Right forelimb (tissue), 1 donor: ENCODE data around the gene UQCRC1.

ENCODE experiments used
- DNase-seq: peaks from one replicate; pipeline ENCODE4 v3.0.0-alpha.2; 2018

The UQCRC1 gene

DNA sequence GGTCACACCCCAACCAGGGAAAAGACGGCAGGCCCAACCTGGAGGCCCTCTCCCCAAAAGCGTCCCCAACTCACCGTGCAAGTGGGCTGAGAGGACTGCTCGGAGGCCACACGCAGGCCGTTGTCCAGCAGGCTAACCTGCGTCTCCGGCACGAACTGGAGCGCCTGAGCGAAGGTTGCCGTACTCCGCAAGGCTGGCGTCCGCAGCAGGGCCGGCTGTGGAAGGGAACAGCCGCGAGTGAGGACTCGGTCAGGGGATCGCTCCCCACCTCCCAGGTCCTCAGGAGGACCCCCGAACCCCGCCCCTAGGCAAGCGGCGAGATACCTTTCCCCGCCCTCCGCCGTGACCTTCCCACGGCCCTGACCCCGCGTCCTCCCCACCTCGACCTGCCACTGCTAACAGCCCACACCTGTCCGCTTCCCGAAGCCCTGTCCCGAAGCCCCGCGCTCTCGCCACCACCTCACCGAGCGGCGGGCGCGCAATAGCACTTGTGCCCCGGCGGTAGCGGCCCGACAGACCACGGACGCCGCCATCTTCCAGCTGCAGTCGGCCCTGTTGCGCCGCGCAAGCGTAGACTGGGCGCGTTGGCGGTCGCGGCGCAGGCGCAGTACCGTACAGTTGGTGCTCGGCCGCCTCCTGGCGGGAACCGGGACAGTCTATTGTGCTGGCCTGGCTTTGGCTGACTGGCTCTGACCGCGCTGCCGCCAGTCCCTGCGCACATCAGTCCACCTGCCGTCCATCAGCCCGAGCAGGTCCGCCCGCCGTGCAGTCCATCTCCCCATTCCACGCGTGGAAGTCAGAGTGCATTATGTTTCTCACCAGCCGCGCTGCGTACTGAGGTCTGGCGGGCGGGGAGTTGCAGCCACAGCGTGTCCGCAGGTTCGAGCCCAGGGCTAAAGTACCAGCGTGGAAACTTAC lies at the start of gene UQCRC1:
TSS of gene UQCRC1 (minus strand) at position 559 of the 918 bp plus-strand sequence. CDS start at position 533, 26 bp downstream.
- peak; percentile 94 for DNase-seq

DNA sequence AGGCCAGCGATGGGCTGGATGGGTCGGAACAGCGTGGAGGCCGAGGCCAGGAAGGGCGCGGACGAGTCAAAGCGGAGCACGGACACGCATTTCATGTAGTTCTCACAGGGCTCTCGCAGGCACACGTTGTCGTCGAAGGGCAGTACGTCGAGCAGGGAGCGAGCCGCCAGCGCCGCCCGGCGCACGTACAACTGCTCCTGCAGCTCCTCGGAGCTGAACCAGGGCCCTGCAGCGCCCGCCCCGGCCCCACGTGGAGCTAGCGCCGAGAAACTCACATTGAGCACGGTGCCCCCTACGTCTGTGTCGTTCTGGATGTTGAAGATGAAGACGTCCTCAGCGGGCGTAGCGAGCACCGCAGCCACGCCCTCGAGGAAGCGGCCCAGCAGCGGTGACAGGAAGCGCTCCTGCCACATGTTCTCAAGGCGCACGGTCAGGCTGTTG lies 47.4 kb upstream of the UQCRC1 start:
- DNase-seq = no peak

DNA sequence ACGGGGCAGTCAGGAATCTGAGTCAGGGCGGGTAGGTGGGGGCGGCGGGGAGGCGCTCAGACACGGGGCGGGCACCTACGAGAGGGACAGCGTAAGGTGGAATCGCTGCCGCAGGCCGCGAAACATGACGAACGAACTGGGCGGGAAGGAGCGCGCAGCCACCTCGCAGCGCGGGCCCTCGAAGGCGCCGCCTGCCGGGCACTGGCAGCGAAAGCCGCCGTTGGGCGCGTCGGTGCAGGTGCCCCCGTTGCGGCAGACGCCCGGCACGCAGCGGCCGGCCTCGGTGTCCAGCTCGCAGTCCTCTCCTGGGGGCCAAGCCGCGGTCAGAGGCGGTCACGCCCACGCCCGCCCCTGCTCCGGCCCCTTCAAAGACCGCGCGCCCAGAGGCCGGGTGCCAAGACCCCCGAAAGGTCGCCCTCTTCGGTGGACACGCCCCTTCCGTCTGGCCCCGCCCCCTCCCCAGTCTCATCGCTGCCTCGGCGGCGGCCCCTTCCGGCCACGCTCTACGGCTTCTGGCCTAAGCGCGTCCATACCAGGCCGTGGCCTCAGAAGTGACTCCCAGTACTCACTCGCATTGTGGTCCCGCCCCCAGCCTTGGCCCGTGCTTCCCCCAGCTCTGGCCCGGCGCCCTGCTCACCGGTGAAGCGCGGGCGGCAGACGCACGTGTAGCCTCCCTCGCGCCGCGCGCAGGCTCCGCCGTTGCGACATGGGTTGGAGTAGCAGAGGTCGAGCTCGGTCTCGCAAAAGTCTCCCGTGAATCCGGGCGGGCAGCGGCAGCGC lies 46.8 kb upstream of the UQCRC1 start:
- DNase-seq = peak; percentile 85

DNA sequence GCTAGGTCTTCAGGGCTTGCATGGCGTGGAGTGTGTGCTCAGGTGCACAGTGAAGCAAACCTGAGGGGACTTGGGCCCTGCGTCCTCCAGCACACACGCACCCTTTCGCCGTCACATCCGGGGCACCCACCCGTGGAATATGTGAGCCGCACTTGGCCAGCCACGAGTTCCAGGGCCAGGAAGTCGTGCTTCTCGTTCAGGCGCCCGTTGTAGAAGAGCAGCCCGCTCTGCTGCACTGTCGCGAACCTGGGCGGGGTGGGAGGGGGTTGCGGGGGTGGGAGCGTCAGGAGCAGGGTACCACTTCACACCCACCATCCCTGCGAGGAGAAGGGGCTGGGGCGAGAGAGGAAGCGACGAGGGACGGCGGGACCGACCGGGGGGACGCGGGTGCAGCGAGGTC lies 46.2 kb upstream of the UQCRC1 start:
- DNase-seq = no peak

DNA sequence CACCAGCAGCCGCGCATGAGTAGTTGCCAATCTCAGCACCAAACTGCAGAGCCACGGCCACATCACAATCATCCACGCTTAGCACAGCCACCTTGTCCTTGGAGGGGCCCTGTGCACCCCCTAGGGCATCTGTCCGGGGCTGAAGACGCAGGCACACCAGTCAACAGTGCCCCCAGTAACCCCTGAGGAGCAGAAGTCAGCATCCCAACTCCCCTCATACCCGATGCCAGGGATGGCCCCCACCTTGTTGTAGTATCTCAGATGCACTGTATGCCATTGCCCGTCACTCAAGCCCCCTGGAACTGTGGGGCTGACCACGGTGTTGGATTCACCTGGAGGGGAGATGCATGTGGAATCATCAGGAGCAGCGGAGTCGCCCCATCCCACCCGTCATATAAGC lies 45.6 kb upstream of the UQCRC1 start:
- no peak for DNase-seq

DNA sequence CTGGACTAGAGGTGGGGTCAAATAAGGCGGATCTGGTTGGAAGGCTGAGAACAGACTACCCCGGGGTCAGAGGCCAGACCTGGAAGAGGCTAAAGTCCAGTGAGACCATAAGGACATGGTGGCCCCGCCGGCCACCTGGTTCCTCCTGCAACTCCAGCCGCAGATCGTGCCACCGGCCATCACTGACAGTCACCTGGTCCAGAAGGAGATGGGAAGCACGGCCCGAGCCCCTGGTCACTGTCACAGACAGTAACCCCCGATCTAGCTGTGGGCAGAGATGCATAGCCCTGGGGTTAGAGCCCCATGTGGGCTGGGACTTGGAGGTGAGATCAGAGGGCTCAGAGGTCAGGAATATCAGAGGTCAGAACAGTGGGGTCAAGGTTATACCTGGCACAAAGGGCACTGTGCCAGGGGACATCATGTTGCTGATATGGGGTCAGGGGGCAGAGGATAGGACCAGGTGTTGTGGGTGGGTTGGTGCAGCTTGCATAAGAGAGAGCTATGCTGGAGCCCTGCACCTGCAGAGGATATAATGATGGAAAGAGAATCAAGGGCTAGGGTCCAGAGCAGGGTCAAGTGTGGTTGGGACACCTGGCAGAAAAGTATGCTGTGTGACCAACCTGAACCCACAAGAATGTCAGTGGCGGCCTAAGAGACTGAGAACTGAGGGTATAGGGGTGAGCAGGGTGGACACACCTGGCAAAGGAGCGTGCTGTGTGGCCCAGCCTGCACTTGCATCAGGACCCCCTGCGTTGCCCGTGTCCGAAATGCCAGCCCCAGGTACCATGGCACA lies 43.7 kb upstream of the UQCRC1 start:
- no peak for DNase-seq

DNA sequence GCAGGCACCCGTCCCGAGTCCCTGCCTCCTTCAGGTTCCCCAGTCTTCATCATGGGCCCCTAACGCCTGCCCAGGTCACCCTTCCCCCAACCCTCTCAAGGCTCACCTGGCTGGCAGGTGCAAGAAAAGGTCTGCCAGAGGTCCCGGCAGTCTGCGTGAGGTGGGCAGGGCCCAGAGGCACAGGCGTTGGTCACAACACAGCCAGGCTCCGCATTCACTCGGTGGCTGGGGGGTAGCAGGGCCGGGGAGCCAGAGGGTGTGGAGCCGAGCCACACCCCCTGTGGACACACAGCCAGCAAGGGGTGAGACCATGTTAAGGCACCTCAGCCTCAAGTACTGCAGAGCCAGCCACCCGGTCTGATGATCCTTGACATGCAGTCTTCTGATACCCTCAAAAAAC lies 42.3 kb upstream of the UQCRC1 start:
- DNase-seq = no peak

DNA sequence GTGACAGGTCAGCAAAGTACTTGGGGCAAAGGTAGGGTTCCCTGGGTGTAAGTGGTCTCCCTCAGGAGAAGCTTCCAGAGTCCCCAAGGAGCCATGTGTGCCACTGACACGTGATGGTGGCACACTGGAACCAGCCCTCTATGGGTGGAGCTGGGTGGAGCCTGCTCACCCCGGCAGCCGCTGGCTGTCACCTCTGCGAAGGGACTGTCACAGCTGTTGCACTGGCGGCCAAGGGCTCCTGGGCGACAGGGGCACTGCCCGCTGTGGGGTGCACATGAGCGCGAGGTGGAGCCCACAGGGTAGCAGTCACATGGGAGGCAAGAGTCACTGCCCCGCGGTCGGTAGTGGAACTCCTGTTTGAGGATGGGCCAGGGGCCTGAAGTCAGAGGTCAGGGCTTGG lies 41.3 kb upstream of the UQCRC1 start:
- DNase-seq = no peak

DNA sequence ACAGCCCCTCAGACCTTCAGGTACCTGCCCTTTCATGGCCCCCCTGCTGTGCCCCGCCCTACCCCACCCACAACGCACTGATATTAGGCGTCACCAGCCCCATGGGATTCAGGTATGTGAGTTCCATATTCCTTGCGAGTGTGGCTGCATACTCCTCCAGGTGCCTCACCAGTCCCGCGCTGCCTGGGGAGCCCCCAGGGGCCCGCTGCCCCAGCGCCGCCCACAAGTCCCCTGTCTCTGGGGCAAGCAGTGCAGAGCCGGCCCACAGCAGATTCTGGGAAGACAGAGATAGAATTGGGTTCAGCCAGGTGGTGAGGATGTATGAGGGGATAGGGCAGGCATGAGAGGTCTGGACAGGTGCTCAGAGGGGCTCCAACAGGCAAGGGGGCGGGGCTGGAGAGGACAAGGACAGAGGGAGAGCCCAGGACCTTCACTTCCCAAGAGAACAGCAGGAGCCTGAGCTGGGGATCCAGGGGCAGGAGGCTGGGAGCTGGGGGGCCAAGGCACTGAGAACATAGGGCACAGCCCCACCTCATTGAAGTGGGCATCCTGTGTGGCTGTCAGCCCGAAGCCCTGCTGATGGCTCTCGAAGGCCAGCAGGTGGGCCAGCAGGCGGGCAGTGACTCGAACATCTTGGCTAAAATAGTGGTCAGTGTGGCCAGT lies 38.9 kb upstream of the UQCRC1 start:
- DNase-seq = no peak

DNA sequence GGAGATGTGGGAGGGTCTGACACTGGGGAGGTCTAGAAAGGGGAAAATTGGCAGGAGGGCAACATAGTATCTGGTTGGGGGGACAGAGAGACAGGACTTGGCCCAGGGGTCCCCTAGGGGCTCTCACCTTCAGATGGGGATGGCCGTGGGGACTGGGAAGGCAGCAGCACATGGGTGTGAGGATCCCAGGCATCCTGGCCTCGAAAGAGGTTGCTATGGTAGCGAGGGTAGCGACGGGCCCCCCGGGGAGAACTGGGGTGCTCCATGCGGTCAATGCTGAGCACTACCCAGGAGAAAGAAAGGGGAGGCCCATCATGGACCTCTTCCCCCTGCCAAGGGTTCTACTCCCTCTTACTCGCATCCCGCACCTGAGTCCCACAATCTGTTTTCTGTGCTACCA lies 38.3 kb upstream of the UQCRC1 start:
- no peak for DNase-seq

DNA sequence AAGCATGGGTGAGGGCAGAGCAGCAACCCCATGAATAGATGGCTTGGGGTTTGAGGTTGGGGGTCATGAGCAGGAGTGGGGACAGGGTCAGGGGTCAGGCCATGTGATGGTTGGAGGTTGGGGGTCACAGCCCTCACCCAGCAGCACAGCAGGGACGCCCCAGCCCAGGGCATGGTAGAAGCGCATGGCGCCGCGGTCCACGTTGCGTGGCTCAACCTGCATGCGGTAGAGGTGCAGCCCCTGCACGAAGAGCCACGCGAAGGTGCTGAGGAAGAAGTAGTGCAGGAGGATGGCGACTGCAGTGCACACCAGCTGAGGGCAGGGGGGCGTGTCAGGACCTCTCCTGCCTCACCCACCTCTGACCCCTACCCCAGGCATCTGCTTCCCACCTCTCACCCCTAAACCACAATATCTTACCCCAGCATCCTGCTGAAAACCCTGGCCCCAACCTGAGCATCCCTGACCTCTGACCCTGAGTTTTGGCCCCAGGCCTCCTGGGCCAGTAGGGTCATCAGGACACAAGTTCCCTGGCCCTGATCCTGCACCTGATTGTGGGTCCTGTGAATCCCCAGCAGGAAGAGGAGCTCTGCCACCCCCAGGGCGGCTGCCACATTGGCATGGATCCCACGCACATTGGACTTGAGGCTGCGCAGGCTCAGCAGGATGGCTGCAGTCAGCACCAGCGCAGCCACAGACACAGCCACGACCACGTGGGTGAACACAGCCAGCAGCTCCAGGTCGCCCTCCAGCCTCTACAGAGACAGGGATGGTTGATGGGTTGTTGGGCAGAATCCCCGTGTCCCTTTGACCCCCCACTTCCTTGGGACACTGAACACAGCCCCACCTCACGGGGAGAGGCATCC lies 35.7 kb upstream of the UQCRC1 start:
- no peak for DNase-seq

DNA sequence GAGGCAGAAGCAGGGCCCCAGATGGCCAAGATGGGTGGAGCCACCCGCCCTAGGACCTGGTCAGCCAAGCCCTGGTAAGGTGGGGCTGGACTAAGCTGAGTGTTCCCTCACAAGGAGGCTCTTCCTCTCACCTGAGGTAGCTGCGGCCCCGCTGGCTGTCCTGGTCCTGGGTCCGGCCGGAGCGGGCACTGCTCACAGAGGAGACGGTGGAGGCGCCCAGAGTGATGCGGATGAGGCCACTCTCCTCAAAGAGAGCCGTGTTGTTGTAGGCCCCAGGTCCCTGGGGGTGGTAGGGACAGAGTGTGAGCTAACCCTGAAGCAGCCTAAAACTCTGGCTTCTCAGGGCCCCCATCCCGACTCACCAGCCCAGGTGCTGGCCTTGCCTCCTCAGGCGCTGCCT lies 33.2 kb upstream of the UQCRC1 start:
- no peak for DNase-seq

DNA sequence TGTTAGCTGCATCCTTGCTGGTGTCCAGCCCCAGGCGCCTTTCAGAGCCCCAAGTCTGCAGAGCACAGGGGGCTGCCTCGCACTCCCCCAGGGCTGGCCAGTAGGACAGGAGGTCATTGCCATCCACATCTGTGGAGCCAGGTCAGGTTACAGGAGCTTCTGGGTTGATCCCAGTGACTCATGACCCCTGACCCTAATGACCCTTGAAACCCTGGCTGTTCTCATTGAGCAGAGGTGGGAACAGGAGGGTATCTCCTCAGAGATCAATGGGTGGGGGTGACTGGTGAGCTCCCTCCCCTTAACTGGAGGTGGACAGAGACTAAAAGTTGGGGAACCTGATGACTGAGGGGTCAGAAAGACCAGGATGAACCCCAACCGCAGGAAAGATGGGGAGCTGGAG lies 31.9 kb upstream of the UQCRC1 start:
- no peak for DNase-seq

DNA sequence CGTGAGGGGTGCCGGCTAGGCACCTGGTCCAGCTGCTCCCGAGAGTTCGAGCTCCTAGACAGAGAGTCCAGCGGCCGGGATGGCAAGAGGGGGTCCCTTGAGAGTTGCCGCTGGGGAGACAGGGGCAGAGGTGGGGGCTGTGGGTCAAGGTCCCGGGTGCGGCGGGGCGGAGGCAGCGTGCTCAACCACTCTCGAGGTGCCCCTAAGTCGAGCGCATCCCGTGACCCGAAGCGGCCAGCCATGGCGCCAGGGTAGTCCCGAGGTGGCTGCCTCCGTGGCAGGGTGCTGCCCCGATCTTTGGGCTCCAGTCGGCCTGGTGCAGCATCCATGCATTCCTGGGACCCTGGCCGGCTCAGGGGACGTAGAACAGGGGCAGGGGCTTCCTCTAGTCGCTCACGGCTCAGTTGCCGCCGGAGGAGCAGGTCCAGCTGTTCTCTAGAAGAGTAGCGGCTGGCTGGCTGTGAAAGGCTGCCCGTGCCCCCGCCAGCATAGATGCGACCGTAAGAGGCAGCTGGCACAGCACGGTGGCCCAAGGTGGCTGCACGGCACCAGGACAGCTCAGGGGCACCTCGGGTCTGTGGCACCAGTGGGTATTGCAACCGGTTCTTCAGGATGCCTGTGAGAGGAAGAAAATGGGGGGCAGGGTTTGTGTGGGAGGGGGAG lies 30.6 kb upstream of the UQCRC1 start:
- no peak for DNase-seq

DNA sequence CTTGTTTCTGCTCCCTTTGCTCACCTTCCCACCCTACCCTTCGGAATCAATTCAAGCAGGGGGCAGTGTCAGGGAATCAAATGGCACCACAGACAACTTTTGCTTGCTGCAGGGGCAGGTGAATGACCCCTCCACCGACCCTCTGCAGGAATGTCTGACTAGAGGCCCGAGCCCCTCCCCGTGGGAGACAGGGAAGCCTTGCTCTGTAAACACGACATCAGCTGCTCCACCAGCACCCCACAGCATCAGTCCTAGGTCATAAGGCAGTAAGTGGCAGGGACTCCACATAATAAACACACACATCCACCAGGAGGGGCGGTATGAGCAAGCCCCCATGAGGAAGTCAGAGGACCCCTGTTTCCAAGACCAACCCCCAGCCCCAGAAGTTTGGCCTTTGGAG lies 27.9 kb upstream of the UQCRC1 start:
- DNase-seq = no peak

DNA sequence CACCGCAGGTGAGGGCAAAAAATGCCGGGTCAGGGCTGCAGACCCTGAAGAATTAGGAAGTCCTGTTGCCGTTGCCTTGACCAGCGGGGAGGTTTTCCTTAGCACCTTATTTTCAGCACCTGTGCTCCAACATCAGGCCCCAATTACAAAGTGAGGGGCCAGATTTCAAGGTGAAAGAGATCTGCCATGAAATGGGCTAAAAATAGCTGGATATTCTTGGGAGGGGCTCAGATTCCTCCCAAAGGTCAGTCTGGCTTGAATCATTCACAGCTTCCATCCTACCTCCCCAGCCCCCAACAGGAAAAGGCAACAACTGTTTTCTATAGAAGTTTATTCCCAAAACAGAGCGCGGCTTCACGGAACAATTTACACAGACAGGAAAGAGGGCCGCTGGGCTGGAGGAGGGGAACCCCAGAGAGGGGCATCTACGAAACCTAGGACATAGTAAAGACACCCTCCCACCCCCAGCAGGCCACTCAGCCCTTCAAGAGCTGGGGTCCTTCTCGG lies 26.8 kb upstream of the UQCRC1 start:
- no peak for DNase-seq

DNA sequence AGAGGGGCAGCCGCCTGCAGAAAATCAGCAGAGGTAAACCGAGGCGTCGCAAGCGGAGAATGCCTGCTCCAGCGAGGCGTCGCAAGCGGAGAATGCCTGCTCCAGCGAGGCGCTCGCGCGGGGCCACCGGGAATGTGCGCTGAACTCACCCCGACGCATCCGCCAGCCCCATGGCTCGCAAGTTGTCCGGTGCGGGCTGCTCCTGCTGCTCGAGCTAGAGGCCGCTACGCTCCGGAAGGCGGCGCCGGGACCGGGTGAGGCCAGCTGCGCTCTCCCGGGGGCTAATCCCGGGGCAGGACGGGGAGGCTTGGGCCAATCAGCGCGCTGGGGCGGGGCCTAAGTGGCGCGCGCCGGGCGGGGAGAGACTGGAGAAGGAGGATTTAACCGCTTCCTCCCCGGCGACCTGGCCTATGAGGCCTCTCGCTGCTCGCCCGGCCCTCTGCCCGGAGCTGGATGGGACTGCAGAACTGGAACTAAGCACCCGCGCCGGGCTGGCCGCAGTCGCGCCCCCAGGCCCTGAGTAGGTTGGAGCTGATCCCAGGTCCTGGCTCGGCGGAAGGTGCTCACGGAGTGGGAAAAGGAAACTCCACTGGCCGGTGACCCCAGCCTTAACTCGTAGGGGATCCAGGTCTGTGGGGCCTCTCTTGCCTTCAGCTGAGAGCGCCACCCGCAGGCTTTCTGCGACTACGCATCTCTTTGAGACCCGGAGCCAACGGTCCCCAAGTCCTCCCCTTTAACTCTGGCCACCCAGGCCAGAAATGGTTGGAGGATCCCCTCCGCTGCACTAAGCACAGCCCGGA lies 26.0 kb upstream of the UQCRC1 start, which contains the start of gene SLC26A6:
TSS of gene SLC26A6 (minus strand) at position 240 of the 800 bp plus-strand sequence. CDS start at position 172, 68 bp downstream.
- DNase-seq = peak; percentile 98

DNA sequence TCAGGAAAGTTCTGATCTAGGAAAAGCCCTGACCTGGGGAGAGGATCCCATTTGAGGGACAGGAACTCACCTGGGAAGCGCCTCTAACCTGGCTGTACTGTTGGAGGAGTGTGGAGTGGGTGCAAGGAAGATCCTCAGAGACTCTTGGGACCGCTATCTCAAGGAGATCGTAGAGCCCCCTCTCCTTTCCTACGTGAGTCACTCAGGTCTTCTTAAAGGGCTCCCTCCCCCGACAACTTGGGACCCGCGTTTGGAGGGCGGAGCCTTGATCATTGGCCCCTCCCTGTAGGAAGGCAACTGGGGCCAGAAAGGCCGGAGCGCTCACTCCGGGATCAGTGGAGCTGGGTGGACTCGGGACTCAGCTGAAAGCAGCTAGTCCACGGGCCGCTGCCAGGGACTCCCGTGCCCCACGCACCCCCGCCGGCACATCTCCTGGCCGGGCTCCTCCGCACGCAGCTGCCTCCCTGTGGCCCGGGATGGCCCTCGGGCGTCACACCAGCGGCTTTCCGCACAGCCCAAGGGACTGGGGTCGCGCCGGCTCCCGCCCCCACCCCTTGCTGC lies 25.3 kb upstream of the UQCRC1 start:
- DNase-seq = no peak

DNA sequence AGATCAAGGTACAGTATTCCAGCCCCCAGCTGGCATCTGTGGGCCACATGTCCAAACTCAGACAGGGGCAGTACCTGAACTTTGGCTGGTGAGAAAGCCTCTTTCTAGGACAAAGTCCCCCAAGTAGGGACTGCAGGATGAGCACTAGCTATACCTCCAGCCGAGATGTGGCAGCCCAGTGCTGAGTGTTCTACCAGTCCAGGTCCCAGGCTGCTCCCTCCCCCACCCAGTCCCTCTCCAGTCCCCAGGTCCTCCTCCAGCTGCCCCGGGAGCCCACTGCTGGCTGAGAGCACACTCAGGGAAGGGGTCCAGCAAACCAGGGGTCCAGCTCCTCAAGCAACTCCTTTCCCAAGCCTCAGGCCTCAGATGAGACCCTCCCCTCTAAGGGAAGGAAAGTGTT lies 24.3 kb upstream of the UQCRC1 start:
- no peak for DNase-seq
